Epithelial cell of prostate (primary cell): Measurements from ENCODE around the gene CLEC2D.
A peak's percentile ranks its signal among the peaks of the same experiment; 100 is the strongest.
"Not testable (repeated sequence)": the region's sequence is repeated elsewhere in the genome, so short reads cannot be mapped to it uniquely, and the experiment has no call there.

Source experiments
- DNase-seq: peaks from one replicate; pipeline ENCODE4 v3.0.0-alpha.2; 2011; ENCODE audit warnings: low read depth, low spot score
- H3K27ac ChIP-seq: fragments of 450-650 bp; 2 replicates; pipeline ENCODE4 v1.5.1; 2017; ENCODE audit warnings: mild to moderate bottlenecking

Gene CLEC2D

DNA sequence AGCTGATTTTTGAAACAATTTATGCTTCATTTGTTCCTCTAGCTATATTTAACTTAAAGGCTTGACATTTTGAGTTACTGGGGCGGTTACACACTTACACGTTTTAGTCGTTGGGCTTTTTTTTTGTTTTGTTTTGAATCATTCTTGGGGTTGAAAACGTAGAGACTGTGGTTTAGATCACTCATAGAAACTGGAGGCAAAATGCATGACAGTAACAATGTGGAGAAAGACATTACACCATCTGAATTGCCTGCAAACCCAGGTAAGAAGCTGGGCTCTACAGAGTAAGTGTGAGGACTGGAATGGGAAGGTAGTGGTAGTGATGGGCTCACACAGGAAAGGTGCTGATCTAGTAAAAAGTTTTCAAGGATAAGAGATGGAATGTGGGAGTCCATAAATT is at the start of gene CLEC2D:
TSS of gene CLEC2D (plus strand) at position 180 of the 400 bp plus-strand sequence. CDS start at position 202, 22 bp downstream.
- DNase-seq = no peak
- H3K27ac ChIP-seq = no peak within 1 kb of the TSS

GRCh38 chr12:9625019-9625418 is 44.5 kb upstream of the CLEC2D start:
- H3K27ac ChIP-seq = no peak overlapping the region
- DNase-seq = no peak

GRCh38 chr12:9626291-9626690 is 43.2 kb upstream of the CLEC2D start:
- DNase-seq = no peak
- H3K27ac ChIP-seq = no peak overlapping the region

DNA sequence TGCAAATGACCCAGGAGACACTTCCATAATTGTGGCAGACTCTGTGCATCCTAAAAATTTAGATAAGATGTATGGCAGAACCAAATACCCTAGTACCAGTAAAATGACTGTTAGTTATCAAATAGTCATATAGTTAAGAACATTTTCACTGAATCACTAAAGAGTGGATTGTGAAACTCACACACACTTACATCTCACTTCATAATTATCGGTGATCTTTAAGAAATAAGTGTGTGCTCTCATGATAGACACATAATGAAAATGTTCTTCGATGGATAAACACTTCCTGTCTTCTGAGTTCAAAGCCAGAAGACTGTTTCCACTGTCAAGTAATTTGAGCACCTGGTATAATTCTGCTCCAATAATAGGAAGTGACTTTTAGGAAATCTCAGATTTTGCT is 42.7 kb upstream of the CLEC2D start:
- no peak for DNase-seq
- H3K27ac ChIP-seq = no peak overlapping the region

- no peak for DNase-seq
- H3K27ac ChIP-seq = no peak overlapping the region
Observed at GRCh38 chr12:9632766-9633165, 36.7 kb upstream of the CLEC2D start.

DNA sequence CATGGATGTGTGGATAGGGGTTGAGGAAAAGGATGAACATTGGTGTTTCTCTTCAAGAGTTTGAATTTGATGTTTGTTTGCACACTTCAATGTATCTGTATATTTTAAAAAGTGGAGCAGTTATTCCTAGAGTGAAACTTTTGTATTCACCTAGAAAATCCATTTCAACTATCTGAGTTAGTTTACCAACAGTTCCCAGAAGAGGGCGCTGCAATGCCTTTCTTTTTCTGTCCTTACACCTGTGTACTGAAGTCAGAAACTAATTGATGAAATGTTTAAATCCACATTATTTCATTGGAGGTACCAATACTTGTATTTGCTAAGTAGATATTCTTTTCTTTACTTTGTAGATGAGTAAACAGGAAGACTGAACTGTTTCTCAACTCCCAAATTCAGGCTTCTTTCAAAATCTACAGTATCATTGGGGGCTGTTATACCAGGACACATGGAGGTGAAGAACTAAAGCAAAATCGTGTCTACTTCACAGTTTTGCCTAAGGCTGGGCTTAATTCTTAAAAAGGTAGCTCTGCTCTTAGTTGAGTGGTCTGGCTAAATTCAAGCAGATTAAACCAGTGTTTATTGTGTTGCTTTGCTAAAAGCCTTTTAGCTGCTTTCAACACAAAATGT is 35.2 kb upstream of the CLEC2D start:
- no peak for DNase-seq
- H3K27ac ChIP-seq = no peak overlapping the region

DNA sequence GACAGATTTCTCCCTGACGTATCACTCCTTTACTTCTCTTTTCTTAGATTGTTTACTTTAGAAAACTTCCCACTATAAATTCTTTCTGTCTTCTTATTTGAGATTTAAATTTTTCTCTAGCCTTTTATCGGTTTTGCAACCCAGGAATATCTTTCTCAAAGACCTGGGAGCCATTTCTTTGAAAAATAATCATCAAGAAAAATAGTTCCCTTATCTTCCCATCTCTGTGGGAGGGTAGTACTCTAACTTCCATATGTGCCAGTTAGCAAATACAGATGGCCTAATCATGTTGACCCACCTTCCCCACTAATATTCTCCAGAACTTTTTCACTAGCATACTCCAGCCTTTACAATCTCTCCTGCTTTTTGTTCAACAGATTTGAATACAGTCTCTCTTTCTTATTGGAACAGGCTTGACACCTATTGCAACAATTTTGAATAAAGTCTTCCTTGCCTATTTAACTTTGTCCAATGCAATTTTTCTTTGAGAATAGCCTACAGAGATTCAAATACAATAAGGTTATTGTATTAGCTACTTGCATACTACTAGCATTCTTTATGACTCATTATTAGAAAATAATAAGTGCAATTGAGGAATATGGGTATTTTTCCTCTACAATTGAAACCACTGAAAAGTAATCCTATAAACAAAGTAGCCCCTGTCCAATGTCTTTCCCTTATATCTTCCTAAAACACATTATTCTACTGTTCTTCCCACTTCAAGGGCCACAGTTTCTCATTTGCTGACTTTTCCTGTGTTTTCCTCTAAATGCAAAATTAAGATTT is 34.4 kb upstream of the CLEC2D start:
- DNase-seq = no peak
- no peak overlapping the region for H3K27ac ChIP-seq

- no peak overlapping the region for H3K27ac ChIP-seq
- DNase-seq = no peak
Observed at GRCh38 chr12:9636150-9636850, 33.2 kb upstream of the CLEC2D start.

GRCh38 chr12:9636851-9637206 is 32.7 kb upstream of the CLEC2D start:
- H3K27ac ChIP-seq = no peak overlapping the region
- no peak for DNase-seq

DNA sequence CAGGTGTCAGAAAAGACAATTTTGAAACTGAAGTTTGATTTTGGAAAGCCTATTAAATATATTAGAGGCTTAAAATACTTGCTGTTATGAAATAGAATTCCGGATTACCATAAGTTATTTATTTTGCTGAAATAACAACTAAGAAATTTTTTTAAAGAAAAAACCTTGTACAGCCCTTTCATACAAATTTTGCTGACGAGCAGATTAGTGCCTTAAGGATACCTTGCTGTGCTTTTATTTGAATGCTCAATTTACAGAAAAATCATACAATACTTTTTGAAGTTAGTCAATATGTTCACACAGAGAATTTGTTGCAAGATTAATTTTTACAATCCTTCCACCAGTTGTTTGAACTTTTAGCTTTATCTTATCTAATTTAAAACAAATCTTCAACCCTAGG is 29.5 kb upstream of the CLEC2D start:
- no peak for DNase-seq
- H3K27ac ChIP-seq = no peak overlapping the region

DNA sequence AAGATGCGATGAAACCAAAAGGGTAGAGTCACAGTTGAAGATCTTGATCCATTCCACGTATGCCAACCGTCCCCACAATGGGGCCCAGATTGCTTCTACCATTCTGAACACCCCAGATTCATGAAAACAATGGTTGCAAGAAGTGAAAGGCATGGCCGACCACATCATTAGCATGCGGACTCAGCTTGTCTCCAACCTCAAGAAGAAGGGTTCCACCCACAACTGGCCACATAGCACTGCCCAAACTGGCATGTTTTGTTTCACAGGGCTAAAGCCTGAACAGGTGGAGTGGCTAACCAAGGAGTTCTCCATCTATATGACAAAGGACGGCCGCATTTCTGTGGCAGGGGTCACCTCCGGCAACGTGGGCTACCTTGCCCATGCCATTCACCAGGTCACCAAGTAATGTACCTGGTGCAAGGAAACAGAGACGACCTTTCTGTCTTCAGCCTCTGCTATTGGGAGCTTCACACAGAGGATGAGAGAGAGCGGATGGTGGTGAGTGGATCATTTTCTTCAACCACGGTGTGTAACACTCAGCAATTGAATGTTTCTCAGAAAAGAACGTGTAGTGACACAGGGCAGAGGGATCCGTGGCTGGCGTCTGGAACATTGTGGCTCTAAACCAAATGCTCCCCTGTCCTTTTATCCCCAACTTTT is 26.8 kb upstream of the CLEC2D start:
- no peak overlapping the region for H3K27ac ChIP-seq
- no peak for DNase-seq

DNA sequence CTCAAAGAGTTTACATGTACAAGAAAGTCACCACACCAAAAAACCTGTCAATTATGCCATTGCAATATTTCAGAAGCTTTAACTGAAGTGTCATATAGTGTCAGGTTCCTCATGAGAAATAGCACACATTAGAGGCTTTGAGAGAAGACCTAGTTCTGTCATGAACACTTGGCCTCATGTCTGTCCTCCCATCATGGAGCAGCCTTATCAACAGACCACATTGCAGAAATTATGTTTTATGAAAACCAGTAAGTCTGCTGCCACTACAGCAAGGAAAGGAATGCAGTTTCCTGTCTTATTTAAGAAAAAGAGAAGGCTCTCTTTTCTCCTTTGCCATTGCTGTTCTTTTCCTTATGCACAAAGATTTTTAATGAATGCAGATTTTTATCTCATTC is 26.2 kb upstream of the CLEC2D start:
- no peak overlapping the region for H3K27ac ChIP-seq
- DNase-seq = no peak

DNA sequence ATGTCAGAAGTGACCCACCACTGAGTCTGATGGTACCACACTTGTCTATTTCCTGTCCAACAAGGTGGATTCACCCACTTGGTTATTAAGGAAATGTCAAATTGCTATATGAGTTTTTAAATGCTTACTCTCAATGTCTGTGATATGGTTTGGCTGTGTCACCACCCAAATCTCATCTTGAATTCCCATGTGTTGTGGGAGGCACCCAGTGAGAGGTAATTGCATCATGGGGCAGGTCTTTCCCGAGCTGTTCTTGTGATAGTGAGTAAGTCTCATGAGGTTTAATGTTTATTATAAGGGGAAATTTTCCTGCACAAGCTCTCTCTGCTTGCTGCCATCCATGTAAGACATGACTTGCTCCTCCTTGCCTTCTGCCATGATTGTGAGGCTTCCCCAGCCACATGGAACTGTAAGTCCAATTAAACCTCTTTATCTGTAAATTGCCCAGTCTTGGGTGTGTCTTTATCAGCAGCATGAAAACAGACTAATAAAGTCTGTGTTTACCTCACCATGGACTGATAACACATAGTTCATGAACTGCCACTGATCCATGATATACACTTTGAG is 24.4 kb upstream of the CLEC2D start:
- DNase-seq = not testable (repeated sequence)
- peak overlapping the region; percentile 32 for H3K27ac ChIP-seq

GRCh38 chr12:9646794-9647781 is 22.4 kb upstream of the CLEC2D start:
- H3K27ac ChIP-seq = peak overlapping the region; percentile 91
- no peak for DNase-seq

DNA sequence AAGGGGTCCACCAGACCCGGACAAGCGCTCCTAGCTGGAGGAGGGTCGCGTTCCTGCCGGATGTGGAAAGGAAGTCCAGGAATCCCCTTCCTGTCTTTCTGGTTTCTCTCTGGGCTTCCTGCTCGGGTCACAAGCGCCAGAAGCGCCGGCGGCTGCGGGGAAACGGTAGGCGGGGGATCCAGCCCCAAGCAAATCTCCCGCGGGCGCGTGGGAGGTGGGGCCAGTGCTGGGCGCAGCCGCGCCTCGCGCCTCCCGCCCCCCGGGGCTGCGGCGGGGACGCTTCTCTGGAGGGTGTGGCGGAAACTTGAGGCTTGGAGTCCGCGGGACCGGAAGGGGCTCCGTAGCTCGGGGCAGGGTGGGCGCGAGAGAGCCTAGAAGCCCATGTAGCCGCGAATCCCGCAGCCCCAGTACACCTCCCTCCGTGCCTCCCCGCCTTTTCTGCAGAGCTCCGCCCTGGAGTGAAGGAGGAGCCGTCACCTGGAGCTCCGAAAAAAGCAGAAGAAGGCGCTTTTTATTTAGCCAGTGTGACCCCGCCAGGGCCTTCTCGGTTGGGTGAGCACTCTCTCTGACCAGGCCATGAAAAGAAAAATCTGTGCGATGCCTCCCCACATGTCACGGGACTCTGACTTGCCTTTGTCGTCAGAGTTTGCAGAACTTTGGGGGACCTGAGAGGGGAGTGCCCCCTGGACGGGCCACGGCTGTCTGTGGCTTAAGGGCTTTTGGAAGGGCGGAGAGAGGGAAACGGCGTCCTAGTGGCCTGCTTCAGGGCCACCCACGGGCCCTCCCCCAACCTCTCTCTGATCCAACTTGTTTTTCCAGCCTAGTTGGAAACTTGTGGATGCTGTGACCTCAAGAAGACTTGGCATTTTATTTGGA is 21.4 kb upstream of the CLEC2D start:
- H3K27ac ChIP-seq = peak overlapping the region; percentile 91
- DNase-seq = no peak

DNA sequence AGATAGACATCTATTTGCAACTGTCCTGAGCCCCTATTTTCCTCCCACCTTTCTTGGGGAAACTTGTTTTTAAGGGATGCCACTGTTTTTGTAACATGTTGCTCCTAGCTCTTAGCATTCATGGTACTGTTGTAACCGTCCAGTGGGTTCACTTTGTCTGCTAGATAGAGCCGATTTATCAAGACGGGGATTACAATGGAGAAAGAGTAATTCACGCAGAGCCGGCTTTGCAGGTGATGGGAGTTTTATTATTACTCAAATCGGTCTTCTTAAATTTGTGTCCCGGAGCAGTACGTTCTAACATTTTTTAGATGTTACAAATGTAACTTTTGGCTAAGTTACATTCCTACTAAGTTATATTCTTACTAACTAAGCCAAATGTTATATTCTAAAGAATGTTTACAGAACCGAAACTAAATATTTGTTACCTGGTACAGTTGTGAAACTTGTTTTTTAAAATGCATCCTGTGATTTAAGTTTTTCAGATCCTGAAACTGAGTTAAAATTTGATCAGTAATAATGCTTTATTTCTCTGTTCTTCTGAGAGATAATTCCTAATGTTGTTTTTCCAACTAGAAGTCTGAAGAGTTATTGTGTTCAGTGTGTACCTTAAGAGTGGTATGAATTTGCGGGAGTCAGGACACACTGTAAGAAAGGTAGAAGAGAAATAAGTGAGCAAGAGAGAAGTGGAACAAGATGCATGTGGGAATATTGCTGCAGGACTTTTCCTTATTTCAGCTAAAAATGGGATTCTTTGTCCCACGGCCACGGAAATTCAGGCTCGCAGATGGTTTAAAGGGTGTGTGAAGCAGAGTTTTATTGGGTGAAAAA is 20.6 kb upstream of the CLEC2D start:
- peak overlapping the region; percentile 91 for H3K27ac ChIP-seq
- DNase-seq = no peak

DNA sequence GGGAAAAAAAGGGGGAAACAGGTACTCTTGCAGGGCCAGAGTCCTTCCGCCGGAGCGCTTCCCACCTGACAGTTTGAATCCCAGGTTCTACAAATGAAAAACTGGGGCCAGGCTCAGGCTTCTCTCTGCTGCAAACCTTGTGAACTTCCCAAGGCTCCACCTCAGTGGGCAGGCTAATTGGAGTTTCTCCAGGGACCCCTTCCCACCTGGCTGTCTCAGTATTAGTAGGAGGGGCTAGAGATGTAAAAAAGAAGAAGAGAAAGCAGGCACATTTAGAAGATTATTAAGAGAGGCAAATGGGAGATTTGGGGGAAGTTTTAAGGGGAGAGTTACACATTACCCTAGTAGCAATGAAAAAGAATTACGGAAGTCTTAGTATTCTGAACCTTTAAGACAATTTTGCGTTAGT is 20.0 kb upstream of the CLEC2D start:
- H3K27ac ChIP-seq = peak overlapping the region; percentile 91
- DNase-seq = no peak

- peak overlapping the region; percentile 91 for H3K27ac ChIP-seq
- no peak for DNase-seq
Observed at GRCh38 chr12:9650151-9650576, 19.3 kb upstream of the CLEC2D start.
